Fibroblast of skin of left biceps (primary cell): ENCODE results near the gene SLC35A4.
A peak's percentile ranks its signal among the peaks of the same experiment; 100 is the strongest.

Experiments
- DNase-seq, 2 experiments: peaks; one replicate each; pipeline ENCODE4 v3.0.0-alpha.2; 2013; ENCODE audit warnings: low read depth in 2 of 2

Gene SLC35A4, protein sequence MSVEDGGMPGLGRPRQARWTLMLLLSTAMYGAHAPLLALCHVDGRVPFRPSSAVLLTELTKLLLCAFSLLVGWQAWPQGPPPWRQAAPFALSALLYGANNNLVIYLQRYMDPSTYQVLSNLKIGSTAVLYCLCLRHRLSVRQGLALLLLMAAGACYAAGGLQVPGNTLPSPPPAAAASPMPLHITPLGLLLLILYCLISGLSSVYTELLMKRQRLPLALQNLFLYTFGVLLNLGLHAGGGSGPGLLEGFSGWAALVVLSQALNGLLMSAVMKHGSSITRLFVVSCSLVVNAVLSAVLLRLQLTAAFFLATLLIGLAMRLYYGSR

DNA sequence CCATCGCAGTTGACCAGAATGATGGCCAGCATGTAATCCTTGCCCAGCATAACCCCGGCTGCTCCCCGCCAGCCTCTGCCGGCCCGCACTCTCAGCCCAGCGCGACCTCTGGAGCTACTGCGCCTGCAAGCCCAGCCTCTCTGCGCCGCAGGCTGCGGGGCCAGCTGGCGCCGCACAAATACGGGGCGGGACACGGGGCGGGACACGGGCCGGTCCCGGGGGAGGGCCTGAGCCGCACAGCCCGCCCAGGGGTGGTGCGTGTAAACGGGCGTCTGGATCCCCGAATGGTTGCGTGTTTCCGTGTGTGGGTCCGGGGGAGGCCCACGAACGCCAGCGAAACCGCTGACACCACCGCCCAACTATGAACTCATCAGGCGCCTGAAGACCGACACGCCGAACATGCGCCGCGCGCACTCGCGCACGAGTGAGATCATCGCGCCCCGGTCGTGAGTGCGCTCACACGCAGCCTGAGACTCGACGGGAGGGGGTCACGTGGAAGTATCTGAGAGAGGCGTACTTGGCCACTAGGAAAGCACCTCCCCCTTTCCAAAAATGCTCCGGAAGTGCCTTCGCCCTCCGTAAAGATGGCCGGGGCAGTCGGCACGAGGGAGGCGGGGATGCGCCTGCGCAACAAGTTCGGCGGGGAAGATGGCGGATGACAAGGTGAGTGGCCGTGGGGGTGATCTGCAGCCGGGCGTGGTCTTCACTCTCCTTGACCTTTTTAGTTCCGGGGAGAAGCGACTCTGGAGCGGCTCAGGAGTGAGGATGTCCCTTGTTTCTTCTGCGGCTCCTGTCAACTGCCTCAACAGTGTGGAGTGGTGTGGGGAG is at the start of gene SLC35A4, which contains the start of gene APBB3:
SLC35A4 (plus strand) TSS at position 633 of the 828 bp plus-strand sequence. CDS start 2,342 bp downstream, outside the sequence.
APBB3 (minus strand) TSS at position 403 of the 828 bp plus-strand sequence; CDS start at position 50, 353 bp downstream.
- DNase-seq: peak; percentile 96

DNA sequence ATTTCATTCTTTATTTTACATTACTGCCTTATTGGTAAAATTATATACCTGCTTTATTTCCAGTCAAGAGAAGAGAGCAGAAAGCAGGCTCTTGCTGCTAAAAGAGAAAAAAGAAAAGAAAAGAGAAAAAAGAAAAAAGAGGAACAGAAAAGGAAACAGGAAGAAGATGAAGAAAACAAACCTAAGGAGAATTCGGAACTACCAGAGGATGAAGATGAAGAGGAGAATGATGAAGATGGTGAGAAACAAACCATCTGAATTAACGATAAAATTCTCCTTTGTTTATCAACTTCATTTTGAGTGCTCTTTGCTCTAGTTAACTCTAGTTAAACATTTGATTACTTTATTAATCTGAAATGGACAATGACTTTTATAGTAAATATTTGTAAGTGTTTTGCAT is 40.6 kb upstream of the SLC35A4 start:
- DNase-seq: no peak

DNA sequence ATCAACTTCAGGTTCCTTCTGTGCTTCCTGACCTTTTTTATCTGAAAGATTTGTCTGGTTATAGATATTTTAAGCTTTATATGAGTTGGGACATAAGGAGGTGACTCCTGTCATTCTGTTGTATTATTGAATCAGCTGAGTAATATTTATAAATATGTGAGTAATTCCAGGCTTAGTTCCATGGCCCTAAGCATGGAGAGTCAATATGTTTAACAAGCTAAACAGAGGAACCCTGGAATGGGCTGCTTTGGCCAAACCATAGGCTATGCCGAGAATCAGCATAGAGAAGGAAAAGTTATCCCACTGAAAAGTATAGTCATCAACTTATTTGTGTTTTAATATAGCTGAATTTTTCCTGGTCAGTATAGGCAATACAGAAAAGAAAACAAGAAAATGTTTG is 24.4 kb upstream of the SLC35A4 start:
- no peak for DNase-seq

DNA sequence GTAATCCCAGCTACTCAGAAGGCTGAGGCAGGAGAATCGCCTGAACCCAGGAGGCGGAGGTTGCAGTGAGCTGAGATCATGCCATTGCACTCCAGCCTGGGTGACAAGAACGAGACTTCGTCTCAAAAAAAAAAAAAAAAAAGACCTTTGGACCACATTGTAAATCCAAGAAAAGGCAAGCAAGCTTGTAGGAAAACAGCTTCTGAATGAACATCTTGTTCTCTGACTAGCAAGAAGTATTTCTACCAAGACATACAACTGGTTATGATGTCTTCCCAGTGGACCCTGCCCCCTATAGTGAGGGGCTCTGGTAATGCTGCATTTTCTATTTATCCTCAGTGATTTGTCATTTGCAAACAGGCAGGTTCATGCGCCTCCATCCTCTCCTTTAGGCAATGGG is 21.7 kb upstream of the SLC35A4 start:
- DNase-seq: no peak

DNA sequence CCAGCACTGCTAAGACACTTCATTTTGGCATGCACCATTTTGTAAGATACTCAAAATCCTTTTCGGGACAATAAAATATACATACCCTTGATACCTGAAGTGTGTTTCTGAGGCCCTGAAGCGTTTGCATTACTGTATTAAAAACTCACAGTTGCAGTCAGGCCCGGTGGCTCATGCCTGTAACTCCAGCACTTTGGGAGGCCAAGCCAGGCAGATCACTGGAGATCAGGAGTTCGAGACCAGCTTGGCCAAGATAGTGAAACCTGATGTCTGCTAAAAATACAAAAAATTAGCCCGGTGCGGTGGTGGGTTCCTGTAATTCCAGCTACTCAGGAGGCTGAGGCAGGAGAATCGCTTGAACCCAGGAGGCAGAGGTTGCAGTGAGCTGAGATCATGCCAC is 19.6 kb upstream of the SLC35A4 start:
- DNase-seq: no peak

DNA sequence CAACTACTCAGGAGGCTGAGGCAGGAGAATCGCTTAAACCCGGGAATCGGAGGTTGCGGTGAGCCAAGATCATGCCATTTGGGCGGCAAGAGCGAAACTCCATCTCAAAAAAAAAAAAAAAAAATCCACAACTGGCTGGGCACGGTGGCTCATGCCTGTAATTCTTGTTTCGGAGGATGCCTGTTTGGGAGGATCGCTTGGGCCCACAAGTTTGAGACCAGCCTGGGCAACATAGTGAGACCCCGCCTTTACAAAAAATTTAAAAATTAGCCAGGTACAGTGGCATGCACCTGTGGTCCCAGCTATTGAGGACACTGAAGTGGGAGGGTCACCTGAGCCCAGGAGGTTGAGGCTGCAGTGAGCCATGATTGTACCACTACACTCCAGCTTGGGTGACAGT is 19.0 kb upstream of the SLC35A4 start:
- DNase-seq: no peak

DNA sequence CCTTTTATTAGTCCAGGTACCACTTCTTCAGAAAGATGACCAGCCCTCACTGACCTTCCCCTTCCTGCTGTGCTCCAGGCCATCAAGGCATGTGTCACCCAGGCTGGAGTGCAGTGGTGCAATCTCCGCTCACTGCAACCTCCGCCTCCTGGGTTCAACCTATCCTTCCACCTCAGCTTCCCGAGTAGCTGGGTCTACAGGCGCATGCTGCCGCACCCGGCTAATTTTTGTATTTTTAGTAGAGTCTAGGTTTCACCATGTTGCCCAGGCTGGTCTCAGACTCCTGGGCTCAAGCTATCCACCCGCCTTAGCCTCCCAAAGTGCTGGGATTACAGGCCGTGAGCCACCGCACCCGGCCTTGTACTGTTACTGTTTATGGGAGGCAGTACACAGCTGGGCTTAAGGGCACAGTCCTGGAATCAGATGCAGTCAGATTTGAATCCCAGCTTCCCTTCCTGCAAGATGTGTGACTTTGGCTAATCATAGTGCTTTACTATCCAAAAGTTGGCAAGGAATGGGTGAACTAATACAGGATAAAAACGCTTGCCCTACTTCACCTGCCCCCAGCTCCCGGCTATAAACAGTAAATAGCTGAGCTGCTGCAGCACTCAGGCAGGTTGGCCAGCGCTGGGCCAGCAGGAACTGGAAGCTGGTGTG is 17.6 kb upstream of the SLC35A4 start:
- DNase-seq: no peak

DNA sequence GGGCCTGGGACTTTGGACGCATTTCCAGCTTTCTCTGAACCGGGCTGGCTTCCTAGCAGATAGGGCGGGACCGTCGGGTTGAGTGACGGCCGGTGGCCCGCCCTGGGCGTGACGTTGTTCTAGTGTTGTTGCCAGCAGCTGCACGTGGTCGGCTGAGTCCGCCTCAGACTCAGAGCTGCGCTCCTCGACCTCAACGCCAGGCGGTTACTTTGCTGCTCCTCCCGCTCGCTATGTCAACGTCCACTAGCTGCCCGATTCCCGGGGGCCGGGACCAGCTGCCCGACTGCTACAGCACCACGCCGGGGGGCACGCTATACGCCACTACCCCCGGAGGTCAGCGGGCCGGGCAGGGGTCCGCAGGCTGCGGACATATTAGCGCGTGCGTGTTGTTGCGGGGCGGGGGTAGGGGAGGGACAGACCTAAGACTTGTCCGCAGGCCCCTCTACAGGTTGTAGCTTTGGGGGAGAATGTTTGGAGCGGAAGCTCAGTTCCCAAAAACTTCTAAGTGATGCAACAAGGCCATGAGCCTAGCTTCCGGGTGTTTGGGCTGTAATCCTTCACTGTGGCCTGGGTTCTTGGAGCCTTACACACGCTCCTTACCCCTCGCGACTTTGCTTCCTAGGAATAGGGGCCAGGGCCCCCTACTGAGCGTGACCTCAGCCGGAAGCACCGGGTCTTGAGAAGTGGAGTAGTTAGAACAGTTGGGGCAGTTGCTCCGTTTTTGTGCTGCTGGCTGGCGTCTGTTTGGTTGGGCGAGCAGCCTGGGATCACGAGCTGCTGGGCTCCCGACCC is 16.9 kb upstream of the SLC35A4 start, which contains the start of gene EIF4EBP3:
EIF4EBP3 (plus strand) TSS at position 155 of the 792 bp plus-strand sequence; CDS start at position 231, 76 bp downstream.
- peak; percentile 72 to 73 for DNase-seq

DNA sequence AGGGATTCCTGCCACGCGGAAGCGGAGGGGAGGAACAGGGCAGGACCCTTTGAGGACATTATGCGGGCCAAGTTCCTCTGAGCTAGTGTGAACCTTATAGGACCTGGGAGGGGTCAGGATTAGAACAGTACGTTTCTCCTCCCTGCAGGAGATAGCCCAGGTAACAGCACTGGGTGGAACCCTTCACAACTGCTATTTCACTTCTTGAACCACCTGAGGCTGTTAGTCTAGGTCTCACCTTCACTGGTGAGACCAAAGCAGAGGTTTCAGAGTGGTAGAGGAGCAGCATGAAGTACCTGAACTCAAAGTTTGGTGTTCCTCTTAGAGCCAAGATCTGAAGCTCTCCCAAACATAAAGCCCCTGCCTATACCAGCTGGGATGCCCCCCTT is 16.3 kb upstream of the SLC35A4 start:
- DNase-seq: no peak

DNA sequence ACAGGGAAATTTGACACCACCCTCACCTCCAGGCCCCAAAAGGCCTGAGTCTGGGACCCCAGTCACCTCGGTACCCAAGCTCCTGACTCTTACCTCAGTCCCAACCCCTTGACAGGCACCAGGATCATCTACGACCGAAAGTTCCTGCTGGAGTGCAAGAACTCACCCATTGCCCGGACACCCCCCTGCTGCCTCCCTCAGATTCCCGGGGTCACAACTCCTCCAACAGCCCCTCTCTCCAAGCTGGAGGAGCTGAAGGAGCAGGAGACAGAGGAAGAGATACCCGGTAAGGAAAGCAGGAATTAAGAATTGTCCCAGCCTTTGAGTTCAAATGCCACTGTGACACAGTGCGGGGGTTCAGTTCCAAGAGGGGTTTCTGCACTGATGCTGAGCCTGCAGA is 15.8 kb upstream of the SLC35A4 start:
- no peak for DNase-seq

DNA sequence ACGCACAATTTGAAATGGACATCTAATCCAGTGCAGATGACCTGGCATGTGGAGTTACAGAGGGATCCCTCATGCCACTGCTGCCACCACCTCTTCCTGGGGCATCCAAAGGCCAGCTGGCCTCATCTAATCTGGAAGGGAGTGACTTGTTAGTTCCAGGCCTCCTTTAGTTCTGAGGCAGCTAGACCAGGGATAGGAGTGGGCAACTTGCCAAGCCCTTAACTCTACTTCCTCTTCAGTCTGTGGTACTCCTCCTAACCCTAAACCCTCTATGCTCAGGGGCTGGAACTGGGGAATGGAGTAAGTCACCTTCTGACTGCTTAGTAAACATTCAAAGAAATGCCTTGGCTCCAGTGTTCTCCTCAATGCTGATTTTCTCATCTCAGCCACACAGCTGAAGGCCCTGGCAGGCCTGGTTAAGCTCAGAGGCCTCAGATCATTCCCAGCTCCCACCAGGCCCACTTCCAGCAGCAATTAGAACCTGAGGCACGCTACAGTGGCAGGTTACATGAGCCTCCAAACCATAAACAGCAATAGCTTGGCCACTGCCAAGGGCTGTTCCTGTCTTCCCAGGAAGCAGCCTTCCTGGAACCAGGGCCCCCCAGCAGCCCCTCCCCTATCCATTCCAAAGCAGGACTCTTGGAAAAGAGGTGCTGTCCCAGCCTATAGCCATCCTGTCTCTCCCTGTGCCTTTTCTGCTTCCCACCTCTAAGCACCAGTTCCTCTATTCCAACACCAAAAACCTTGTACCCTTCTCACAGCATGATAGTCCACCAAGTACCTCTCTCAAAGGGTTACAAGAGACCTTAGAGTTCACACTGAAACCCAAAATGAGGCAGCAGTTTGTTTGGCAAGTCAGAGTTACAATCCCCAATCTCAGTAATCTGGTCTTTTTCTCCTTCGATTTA is 15.1 kb upstream of the SLC35A4 start:
- DNase-seq: no peak

DNA sequence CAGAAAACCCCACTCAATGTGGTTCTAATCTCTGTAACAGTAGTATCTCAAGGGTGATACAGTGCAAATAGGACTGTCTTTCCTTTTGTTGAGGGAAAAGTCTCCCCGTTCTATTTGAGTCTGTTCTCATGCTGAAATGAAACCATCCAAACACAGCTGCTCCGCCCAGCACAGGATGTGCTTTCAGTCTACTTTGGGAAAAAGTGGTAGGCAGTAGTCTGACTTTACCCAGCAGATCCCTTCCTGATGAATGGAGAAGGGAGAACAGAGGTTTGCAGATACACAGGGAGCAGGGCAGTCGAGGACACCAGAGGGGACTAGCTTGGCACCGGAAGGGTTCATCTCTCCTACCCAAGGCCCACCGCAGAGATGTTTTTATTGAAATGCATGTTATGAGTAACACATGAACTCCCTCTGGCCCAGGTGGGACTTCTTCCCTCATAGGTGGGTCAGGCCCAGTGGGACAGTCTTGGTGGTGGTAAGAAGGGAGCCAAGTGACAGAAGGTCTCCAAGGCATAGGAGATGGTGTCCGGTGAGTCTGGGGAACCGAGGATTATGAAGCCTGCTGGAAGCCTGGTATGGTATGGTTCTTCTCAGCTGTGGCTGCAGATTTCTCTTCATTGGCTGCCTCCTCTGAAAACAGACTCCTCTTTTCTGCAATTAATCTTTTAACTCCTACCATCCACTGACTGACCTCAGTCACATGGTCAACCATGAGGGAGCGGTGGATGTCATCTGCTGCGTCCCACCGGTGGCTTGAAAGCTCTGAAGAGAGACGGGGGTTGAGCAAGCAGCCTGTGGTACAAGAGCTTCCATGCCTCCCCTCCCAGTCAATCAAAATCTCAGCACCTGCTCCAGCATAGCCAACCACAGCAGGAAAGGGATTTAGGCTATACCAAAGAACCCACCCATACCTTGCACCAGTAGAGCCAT is 14.2 kb upstream of the SLC35A4 start:
- DNase-seq: no peak

DNA sequence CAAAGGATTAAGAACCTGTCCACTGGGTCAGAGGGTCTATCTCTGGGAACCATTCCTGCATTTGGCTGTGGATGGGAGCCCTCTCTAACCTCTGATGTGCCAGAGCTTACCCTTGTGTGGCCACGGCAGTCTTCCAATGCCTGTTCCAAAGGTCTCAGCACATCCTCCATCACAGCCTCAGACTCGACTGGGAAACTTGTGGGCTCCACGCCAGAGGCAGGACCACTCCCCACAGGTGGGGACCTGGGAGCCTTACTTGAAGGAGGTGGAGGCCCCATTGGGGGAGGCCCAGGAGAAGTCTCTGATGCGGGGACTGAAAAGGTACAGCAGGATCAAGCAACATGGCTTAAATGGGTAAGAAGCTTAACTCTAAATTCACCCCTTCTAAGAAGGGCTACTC is 12.8 kb upstream of the SLC35A4 start:
- DNase-seq: no peak

DNA sequence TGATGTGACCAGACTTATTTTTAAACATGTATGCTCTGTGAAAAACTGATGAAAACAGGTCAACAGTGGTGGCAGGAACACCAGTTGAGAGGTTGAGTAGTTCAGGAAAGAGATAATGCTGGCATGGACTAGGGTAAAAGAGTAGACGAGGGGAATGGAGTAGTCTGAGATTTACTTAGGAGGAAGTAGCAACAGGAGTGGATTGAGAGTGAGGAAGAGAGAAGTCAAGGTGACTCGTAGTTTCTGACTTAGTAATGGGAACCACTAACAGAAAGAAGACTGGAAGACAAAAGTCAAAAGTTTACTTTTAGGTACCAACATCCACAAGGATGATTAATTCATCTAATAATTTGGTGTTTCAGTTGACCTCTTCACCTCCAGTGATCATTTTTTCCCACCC is 11.0 kb upstream of the SLC35A4 start:
- no peak for DNase-seq

DNA sequence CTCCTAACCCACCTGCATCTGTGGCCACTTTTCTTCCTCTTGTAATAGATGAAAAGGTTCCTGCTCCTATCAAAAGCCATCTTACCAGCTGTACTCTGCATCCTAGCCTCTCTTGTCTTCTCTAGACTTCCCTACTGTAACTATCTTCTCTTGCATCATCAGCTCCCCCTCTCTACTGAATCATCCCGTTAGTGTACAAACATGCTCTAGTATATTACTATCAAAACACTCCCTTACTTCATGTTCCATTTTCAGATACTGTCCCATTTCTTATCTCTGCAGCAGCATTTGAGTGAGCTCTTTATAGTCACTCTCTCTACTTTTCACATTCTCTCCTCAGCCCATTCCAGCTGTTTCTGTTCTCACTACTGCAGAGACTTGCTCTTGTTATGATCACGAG is 10.2 kb upstream of the SLC35A4 start:
- no peak for DNase-seq

DNA sequence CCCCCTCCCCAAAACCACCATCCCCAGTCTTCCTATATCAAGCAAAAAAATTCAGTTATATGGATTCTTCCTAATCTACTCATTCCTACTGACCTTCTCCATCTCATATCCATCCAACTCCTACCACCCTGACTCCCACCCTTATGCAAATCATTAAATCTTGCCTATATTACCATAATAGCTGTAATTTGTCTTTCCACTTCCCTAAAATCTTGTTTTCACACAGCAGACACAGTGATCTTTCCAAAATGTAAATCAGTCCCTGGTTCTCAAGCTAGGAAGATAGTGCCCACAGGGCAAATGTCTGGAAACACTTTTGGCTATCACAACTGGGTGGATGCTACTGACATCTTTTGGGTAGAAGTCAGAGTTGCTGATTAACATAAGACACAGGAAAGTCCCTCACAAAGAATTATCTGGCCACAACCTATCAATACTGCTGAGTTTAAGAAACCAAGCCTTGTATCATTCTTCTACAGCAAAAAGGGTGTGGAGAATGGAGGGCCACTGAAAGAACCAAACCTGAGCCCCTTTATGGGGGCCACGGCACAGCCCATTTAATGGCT is 8.8 kb upstream of the SLC35A4 start:
- DNase-seq: no peak

DNA sequence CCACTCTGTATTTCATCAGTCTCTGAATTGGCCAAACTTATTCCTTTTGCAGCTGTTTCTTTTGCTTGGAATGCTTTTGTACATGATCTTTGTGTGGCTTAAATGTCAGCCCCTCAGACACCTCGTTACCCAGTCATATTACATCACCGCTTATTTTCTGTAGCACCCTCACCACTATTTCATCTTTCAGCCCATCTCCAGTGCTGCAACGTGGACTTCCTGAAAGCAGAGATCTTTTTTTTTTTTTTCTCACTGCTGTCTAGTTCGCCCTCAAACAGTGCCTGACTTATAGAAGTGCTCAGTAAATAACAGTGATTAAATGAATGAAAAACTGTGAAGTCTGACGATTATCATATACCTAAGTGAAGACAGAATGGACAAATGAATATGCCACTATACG is 8.2 kb upstream of the SLC35A4 start:
- DNase-seq: no peak

DNA sequence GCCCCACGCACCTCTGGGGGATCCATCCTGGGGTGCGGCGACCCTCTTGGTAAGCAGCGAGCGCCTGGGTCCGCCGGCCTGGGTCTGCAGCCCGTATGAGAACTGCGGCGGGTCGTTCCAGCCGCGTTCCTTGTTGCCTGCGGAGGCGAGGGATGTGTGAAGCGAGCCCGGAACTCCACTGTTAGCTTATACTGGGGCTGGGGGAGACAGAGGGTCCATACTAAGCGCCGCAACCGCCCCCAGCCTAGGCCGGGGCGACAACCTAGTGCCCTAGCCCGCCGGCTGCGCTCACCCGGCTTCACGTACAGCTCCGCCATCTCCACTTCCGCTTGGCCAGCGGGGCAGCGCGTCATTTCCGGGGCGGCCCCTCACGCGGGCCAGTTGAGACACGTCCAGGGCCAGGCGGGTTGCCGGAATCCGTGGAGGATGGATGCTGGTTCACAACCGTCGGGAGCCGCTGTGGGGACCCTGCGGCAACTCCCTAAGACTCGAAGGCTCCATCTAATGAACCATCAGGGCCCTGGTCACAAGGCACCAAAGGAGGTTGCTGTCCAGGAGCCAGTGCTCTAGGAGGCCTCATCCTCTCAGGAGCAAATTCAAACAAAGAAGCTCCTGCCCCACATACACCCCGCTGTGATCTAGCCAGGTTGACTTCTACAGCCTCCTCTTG is 7.4 kb upstream of the SLC35A4 start, which contains the start of gene SRA1:
SRA1 (minus strand) TSS at position 338 of the 670 bp plus-strand sequence; CDS start at position 317, 21 bp downstream.
- DNase-seq: peak; percentile 56 to 59
